ENCODE data around the gene COG8. TPM values are rescaled to one million over a fixed set of nuclear protein-coding genes. Genes with fewer than 3 reads are reported as not detected.

Gene COG8
- total and polyA plus RNA-seq, 4 donors = 11.2 to 37.4 (median 24.2) TPM

- peaks cover 16 to 67% (median 52%) of the 10 kb centered on the region in 4 donors for H3K4me1 ChIP-seq (ENCODE audit: control insufficient read depth in 4 of 4, insufficient read depth in 4 of 4, low read length in 3 of 4)
- H3K9ac ChIP-seq (ENCODE audit: low read depth in 1 of 2, low read length in 2 of 2) = no peak overlapping the region
- H3K4me3 ChIP-seq (ENCODE audit: low read depth in 1 of 3, low read length in 3 of 3) = no peak overlapping the region
- H3K36me3 ChIP-seq (ENCODE audit: control insufficient read depth in 4 of 4, insufficient read depth in 3 of 4, low read depth in 1 of 4, low read length in 3 of 4) = peaks cover 17 to 25% (median 20%) of the 10 kb centered on the region in 4 donors
- H3K27me3 ChIP-seq (ENCODE audit: control insufficient read depth in 4 of 4, insufficient read depth in 4 of 4, low read length in 3 of 4) = no peaks in the 10 kb centered on the region
- no peak for TF ChIP-seq GABPA (IDR thresholded peaks at IDR 0.05 in 1 of 2, conservative IDR thresholded peaks at IDR 0.05 in 1 of 2)
- TF ChIP-seq FOXA1 (IDR thresholded peaks at IDR 0.05) = no peak
- TF ChIP-seq YY1 (IDR thresholded peaks at IDR 0.05) = peak; percentile 83
- peak in 1 of 2 donors; percentile 32 for TF ChIP-seq RAD21 (IDR thresholded peaks at IDR 0.05)
- no peak for TF ChIP-seq EGR1 (IDR thresholded peaks at IDR 0.05; ENCODE audit: low read depth in 2 of 2)
- no peak for TF ChIP-seq CTCF (IDR thresholded peaks at IDR 0.05; ENCODE audit: low read depth, low read length, missing input control)
- TF ChIP-seq HNF4A (conservative IDR thresholded peaks at IDR 0.05) = peak; percentile 67 to 80
- TF ChIP-seq REST (IDR thresholded peaks at IDR 0.05) = peak; percentile 89
- peak; percentile 43 for TF ChIP-seq NR2F2 (IDR thresholded peaks at IDR 0.05)
- TF ChIP-seq ZBTB33 (IDR thresholded peaks at IDR 0.05) = peak; percentile 44
- TF ChIP-seq MAX (IDR thresholded peaks at IDR 0.05) = peak; percentile 77
- TF ChIP-seq SP1 (IDR thresholded peaks at IDR 0.05) = peak; percentile 72
- TF ChIP-seq ATF3 (IDR thresholded peaks at IDR 0.05) = peak; percentile 62
- no peak for TF ChIP-seq FOXA2 (IDR thresholded peaks at IDR 0.05)
- TF ChIP-seq HNF4G (IDR thresholded peaks at IDR 0.05) = peak; percentile 22
- peak; percentile 76 to 82 for TF ChIP-seq RXRA (IDR thresholded peaks at IDR 0.05)
- peak in 1 of 2 donors; percentile 9 for TF ChIP-seq JUND (IDR thresholded peaks at IDR 0.05)
- no peak for TF ChIP-seq TAF1 (conservative IDR thresholded peaks at IDR 0.05)
- 39% methylated on average over 30 of the region's 30 CpGs for WGBS
- no peak for DNase-seq (ENCODE audit: low spot score)
- no peaks in the 10 kb centered on the region for H3K9me3 ChIP-seq (ENCODE audit: control insufficient read depth in 4 of 4, low read length in 3 of 4)
- peak overlapping the region; percentile 75 to 80 for H3K27ac ChIP-seq (ENCODE audit: low read depth in 1 of 2, low read length in 2 of 2)
Measured at GRCh38 chr16:69315486-69316311, 23.7 kb downstream of the COG8 start.
